HG03060 (cell line): ENCODE measurements around the gene EIF5A2.
"Not testable (repeated sequence)": the region's sequence is repeated elsewhere in the genome, so short reads cannot be mapped to it uniquely, and the experiment has no call there.

Experiments
- ATAC-seq: cut with Tn5 transposase; IDR thresholded peaks from one replicate; pipeline ENCODE4 v1.9.1; 2021; ENCODE audit warnings: low read depth, moderate number of reproducible peaks; ENCODE audit not compliant: unreplicated experiment

The EIF5A2 gene

DNA sequence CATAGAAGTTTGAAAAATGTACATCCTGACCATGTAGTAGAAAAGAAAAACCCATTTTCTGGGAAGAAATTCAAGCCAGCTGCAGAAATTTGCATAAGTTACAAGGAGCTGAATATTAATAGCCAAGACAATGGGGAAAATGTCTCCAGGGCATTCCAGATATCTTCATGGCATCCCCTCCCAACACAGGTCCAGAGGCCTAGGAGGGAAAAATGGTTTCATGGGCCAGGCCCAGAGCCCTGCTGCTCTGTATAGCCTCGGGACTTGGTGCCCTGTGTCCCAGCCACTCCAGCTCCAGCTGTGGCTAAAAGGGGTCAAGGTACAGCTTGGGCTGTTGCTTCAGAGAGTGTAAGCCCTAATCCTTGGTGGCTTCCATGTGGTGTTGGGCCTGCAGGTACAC is 11.2 kb downstream of the EIF5A2 start:
- not testable (repeated sequence) for ATAC-seq

DNA sequence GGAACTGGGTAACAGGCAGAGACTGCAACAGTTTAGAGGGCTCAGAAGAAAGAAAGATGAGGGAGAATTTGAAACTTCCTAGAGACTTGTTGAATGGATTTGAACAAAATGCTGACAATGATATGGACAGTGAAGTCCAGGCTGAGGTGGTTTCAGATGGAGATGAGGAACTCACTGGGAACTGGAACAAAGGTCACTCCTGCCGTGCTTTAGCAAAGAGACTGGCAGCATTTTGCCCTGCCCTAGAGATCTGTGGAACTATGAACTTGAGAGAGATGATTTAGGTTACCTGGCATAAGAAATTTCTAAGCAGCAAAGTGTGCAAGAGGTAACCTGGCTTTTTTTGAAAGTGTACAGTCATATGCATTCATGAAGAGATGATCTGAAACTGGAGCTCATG is 11.7 kb downstream of the EIF5A2 start:
- ATAC-seq: no peak

DNA sequence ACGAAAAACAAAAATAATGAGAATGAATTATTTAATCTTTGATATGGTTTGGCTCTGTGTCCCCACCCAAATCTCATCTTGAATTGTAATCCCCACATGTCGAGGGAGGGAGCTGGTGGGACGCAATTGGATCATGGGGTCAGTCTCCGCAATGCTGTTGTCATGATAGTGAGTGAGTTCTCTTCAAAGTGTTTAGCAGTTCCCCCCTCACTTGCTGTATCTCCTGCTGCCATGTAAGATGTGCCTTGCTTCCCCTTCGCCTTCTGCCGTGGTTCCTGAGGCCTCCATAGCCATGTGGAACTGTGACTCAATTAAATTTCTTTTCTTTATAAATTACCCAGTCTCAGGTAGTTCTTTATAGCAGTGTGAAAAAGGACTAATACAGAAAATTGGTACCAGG is 12.1 kb downstream of the EIF5A2 start:
- not testable (repeated sequence) for ATAC-seq

DNA sequence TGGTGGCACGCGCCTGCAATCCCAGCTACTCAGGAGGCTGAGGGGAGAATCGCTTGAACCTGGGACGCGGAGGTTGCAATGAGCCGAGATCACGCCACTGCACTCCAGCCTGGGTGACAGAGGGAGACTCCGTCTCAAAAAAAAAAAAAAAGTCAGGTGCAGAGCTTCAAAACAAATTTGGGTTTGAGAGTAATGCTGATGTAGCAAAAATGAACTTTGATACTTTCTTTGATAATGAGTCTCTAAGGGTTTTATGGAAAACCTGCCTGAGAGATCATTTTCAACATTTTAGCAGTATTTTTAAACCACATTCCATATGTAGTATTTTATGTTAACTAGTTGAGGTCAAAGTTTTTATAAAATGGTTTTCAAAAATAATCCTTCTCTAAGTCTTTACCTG is 14.5 kb downstream of the EIF5A2 start:
- ATAC-seq: no peak

DNA sequence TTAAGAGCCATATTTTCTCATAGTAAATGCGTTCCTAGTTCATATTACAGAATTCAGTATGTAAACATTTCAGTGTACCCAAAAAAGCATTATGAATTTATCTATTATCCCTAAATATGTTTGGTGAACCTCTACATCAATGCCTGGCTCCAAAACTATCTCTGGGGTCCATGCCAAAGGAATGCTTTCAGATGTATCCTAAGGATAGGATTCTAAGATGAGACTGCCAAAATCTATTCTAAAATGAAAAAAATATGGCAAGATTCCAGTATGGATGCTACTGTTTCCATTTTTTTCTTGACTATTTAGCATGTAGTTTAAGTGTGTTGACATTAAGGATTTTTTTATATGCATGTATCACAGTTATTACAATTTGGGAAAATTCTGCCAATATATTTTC is 18.8 kb downstream of the EIF5A2 start:
- no peak for ATAC-seq

DNA sequence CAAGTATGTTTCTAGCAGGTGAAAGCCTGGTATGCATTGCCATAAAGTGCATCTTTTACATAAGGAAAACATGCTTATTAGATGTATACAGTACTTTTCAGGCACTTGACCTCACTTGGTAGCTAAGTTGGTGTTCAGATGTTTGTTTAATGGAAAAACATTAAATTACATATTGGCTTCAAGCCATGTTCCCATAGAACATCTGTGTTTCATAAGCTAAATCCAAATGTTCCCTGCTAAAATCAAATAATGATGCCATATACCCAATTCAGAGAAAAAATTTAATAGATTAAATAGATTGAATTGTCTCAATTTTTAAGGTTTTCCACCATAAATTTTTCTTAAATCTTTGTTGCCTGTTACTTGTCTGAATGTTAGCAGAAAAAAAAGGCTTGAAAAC is 19.3 kb downstream of the EIF5A2 start:
- no peak for ATAC-seq

DNA sequence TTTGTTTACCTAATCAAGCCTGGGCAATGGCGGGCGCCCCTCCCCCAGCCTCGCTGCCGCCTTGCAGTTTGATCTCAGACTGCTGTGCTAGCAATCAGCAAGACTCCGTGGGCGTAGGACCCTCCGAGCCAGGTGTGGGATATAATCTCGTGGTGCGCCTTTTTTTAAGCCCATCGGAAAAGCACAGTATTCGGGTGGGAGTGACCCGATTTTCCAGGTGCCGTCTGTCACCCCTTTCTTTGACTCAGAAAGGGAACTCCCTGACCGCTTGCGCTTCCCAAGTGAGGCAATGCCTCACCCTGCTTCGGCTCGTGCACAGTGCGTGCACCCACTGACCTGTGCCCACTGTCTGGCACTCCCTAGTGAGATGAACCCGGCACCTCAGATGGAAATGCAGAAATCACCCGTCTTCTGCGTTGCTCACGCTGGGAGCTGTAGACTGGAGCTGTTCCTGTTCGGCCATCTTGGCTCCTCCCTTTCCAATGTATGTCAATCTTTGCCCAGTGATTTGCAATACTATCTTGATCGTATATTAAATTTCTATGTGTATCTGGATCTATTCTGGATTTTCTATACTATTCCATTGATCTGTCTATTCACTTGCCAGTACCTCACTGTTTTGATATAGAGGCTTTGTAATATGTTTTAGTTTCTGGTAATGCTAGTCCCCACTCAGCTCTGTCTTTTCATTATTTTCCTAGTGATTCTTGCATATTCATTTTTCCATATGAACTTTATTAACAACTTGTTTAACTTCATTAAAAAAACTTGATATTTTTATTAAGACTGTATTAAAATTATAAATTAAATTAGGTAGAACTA is 24.1 kb downstream of the EIF5A2 start:
- ATAC-seq: not testable (repeated sequence)

DNA sequence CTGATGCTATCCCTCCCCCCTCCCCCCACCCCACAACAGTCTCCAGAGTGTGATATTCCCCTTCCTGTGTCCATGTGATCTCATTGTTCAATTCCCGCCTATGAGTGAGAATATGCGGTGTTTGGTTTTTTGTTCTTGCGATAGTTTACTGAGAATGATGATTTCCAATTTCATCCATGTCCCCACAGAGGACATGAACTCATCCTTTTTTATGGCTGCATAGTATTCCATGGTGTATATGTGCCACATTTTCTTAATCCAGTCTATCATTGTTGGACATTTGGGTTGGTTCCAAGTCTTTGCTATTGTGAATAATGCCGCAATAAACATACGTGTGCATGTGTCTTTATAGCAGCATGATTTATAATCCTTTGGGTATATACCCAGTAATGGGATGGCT is 29.7 kb downstream of the EIF5A2 start:
- ATAC-seq: not testable (repeated sequence)

DNA sequence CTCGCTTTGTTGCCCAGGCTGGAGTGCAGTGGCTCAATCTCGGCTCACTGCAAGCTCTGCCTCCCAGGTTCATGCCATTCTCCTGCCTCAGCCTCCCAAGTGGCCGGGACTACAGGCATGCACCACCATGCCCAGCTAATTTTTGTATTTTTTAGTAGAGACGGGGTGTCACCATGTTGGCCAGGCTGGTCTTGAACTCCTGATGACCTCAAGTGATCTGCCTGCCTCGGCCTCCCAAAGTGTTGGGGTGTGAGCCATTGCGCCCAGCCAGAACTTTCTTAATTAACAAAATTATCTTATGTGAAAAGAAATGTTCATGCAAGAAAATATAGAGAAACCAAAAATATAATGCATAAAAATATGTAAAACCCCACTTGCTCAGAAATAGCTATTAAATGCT is 31.1 kb downstream of the EIF5A2 start:
- ATAC-seq: not testable (repeated sequence)

DNA sequence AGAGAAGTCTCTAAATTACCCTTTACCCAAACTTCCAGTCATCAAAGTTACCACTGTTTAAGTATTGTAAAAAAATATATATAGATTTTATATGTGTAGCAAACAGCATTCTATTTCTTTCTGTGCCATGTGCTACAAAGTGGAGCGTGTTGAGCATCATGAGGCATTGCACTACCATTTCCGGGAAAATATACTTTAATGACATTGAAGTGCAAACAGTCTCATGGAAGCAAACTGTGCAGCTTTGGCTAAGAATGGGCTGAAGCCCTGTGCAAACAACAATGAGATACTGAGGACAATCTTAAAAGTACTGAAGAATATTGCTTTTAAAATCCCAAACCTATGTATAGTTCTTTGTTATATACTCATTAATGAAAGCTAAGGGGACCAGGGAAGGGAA is 31.9 kb downstream of the EIF5A2 start:
- no peak for ATAC-seq

DNA sequence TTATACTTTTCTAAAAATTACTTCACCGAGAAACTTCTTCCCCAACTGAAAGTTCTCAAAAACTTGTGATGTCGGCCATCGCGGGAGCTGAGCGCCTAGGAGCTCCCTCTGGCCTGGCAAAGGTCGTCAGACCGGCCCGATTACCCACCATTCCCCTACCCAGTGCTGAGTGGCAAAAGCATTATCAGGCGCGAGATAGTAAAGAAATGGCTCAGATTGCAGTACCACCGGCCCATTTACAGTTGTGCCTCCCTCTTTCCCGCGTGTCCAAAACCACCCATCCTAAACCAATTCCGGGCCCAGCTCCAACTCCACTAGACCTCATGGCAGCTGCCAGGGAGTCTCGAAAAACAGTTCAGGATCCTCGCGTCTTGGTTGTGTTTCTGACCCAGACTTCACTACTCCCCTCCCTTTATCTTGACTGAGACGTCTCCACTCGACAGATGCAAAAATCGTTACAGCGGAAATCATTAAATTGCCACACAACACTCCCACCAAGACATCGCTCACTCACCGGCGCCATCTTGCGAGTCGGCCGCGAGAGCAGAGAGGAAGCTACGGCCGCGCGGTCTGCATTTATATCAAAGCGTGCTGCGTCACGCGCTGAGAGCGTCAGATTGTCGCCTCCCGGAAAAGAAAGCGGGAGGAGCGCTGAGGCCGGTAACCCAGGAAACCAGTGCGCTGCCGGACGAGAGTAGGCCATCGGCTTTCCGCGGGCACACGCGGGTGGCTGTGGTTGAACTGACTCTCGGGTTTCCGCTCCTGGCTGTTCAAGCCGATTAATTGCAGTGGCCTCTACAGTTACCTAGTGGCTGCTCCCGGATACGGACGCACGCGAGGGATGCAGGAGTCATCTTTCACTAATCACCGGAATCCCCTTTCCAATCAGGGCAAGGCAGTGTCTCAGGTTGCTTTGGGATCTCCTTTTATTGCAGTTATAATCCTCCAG is 38.5 kb downstream of the EIF5A2 start, which contains the start of gene RPL22L1:
Gene RPL22L1, minus strand, starts transcription at position 551 of the 949 bp plus-strand sequence. Its CDS starts 28 bp downstream, at position 523.
- peak; percentile 93 for ATAC-seq

DNA sequence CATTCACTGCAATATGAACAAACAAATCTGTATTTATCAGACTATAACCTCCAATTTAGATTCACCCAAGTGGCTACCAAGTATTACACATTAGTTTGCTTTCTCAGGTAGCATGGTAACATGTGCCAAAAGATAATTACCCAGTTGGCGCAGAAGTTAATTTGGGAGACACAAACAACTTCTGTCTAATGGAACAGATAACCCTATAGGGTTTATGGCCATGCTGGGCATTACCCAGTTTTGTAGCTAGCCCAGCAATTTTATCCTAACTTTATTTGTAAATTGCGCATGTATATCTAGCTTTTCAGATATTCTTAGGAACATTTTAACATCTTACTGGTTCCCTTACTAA is 39.2 kb downstream of the EIF5A2 start:
- no peak for ATAC-seq

DNA sequence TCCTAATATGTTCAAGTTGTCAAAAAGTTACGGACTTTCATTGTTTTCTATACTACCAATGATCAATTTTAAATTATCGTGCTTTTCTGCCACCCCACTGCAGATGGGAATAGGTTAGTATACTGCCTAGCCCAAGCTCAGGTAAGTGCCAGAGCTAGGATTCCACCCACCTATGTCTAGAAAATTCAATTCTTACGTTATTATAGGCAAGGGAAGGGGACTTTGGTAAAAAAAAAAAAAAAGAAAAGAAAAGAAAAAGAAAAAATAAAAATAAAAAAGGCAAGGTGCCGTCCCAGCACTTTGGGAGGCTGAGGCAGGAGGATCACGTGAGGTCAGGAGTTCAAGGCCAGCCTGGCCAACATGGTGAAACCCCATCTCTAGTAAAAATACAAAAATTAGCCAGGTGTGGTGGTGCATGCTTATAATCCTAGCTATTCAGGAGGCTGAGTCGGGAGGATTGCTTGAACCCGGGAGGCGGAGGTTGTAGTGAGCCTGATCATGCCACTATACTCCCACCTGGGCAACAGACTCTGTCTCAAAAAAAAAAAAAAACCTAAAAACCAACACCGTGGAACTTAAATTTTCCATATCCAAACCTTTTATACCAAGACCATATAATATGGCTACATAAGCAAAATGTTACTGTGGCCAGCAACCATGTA is 39.7 kb downstream of the EIF5A2 start:
- no peak for ATAC-seq

DNA sequence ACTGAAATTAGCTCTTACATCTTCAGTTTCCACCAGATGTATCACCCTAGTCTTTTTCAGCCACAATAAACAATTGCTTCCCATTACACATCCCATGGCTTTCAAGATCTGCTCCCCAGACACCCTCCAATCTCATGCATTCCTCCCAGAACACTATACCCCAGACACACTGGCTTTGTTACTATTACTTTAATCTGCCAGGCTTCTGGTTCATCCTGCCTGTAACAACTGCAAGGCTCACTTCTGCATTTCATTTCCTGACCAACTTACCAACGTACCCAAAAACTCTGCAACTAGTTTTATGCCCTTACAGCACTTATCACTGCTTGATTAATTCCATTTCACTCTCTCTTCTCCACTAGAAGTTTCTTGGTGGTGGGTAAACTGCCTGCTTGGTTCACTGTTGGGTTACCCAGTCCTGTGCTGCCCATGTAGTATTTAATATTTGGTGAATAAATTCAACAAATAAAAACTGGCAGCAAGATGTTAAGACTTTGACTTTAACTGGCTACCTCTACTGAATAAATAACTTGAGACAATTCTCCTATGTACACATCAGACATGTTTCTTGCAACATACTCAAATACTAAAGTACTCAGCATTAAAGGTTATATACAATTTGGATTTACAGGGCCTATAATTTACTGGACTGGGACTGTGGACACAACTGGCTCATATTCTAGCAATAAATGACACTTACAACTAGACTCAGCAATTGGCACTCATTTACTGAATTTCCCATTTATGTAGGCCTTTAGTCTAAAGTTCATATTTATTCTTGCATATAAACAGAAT is 41.1 kb downstream of the EIF5A2 start:
- no peak for ATAC-seq

DNA sequence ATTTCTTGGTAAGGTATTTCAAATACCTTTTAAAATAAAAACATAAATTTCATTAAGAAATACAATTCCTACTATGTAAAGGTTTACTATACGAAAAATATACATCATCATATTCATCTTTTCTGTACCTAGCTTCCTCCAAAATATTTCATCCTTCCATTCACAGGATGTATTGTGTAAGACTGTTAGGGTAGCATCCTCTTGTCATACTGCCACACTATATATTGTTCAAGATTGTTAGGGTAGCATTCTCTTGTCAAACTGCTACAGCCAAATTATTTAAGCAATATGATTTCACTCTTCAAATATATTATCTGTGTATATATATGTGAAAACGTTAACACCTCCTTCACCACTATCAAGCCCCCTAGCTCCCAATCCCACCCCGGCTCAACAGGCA is 41.9 kb downstream of the EIF5A2 start:
- ATAC-seq: no peak

DNA sequence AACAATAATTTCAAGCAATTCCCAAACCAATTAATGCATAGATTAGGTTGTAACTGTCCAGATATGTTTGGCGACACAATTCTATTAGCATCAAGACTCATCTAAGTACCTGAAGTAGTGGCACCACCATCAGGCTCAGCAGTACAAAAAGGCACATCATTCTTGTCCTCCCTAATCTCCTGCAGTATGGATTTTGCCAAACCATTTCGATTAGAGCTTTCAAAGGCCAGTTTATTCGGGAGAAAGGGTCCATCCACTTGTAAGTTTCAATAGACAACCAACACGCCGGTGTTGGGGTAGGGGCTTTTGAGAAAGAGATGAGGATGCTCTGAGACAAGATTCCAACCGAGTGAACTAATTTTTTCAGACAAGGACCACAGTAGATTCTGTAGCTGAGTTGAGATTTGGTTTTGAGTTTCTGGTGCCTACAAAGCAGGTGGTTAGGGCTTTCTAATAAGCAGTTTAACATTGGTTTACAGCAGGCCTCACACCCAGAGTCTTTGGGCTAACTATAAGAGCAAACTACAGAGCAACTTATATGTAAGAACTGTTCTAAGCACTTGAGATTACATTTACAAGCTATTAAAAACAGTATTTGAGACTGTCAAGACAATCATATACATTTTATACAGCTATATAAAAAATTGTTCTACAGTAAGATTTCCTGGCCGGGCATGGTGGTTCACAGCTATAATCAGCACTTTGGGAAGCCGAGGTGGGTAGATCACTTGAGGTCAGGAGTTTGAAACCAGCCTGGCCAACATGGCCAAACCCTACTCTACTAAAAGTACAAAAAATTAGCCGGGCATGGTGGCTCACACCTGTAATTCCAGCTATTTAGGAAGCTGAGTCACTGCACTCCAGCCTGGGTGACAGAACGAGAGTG is 43.0 kb downstream of the EIF5A2 start:
- ATAC-seq: no peak

DNA sequence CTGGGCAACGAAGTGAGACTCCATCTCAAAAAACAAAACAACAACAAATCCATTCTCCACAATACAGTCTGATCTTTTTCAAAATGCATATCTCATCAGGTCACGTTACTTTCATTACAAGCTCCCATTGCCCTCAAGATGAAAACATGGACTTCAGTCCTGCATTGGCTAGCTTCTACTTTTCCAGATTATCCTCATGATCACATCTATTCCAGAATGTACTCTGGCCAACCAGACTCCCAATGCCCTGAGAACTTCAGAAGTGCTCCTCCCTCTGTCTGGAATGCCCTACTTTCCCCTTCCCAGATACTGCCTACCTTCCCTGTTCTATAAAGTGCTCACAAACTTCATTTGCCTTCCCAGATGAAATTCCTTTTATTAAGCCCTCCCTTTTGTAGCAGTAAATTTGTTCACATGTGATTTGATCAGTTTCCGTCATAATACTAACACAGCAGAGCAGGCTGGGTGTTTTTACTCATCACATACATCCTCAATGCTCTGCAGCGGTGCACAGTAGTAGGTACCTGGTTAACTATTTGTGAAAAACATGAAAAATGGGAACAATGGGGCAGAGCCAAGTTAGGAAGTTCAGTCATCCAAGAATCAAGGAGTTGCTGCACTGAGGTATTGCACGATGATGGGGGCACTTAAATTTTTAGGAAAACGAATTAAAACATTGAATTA is 43.8 kb downstream of the EIF5A2 start:
- no peak for ATAC-seq

DNA sequence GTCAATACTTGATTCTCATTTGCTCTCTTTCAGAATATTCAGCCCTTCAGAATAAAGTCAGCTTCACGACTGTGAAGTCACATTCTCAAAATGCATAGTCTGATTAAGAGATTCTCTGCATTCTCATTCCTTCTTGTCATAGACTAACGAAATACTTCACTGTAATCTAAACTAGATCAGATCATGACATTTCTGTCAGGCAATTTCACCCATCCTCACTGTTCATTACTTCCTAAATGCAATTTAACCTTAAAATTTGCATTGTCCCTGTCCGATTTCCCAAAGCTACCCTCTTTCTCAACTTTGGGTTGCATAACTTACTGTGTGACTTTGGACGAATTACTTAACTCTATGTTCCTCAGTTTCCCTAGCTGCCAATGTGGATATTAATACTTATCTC is 44.6 kb downstream of the EIF5A2 start:
- no peak for ATAC-seq
